AG09309 (cell line): ENCODE measurements around the gene FZD4.
A peak's percentile ranks its signal among the peaks of the same experiment; 100 is the strongest.
"Not testable (repeated sequence)": the region's sequence is repeated elsewhere in the genome, so short reads cannot be mapped to it uniquely, and the experiment has no call there.

Experiments
- DNase-seq: peaks from one replicate; pipeline ENCODE4 v3.0.0-alpha.2; 2010; ENCODE audit warnings: low read depth
- H3K4me3 ChIP-seq: 2 replicates; pipeline ENCODE4 v1.5.1; 2011; ENCODE audit warnings: mild to moderate bottlenecking, low read depth, low read length, moderate library complexity; ENCODE audit not compliant: control insufficient read depth
- TF ChIP-seq, protein P1 (sequence below): IDR thresholded peaks from 2 replicates; pipeline ENCODE4 v1.5.1; 2011; ENCODE audit warnings: mild to moderate bottlenecking, low read depth, low read length, inconsistent platforms; ENCODE audit not compliant: insufficient read depth, control insufficient read depth; ENCODE audit errors: missing control alignments

The FZD4 gene

DNA sequence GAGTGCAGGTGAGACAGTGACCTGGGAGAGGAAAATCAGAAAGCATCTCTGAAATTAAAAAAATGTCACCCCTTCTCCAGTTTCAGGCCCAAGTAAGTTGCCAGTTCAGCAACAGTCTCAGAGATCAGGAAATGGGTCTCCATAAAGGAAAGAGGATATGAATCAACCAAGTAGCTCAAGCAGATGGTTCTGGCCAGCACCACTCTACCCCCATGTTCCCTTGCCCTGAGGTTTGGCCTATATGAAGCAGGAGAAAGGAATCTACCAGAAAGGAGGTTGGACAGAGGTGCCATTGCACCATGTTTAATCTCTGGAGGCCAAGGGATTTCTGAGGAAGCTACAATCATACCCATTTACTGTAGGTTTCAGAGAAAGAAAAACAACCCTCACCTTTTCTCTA is 7.7 kb downstream of the FZD4 start:
- no peak overlapping the region for H3K4me3 ChIP-seq
- peak; percentile 37 for DNase-seq
- TF ChIP-seq, protein P1, sequence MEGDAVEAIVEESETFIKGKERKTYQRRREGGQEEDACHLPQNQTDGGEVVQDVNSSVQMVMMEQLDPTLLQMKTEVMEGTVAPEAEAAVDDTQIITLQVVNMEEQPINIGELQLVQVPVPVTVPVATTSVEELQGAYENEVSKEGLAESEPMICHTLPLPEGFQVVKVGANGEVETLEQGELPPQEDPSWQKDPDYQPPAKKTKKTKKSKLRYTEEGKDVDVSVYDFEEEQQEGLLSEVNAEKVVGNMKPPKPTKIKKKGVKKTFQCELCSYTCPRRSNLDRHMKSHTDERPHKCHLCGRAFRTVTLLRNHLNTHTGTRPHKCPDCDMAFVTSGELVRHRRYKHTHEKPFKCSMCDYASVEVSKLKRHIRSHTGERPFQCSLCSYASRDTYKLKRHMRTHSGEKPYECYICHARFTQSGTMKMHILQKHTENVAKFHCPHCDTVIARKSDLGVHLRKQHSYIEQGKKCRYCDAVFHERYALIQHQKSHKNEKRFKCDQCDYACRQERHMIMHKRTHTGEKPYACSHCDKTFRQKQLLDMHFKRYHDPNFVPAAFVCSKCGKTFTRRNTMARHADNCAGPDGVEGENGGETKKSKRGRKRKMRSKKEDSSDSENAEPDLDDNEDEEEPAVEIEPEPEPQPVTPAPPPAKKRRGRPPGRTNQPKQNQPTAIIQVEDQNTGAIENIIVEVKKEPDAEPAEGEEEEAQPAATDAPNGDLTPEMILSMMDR: no peak

DNA sequence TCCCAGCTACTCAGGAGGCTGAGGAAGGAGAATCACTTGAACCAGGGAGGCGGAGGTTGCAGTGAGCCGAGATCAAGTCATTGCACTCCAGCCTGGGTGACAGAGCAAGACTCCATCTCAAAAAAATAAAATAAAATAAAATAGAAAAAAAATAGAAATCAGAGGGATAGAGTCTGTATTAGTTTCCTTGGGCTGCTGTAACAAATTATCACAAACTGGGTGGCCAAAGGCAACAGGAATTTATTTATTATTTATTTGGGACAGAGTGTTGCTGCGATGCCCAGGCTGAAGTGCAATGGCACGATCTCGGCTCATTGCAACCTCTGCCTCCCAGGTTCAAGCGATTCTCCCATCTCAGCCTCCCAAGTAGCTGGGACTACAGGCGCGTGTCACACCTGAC is 11.7 kb downstream of the FZD4 start:
- H3K4me3 ChIP-seq, DNase-seq: not testable (repeated sequence)

DNA sequence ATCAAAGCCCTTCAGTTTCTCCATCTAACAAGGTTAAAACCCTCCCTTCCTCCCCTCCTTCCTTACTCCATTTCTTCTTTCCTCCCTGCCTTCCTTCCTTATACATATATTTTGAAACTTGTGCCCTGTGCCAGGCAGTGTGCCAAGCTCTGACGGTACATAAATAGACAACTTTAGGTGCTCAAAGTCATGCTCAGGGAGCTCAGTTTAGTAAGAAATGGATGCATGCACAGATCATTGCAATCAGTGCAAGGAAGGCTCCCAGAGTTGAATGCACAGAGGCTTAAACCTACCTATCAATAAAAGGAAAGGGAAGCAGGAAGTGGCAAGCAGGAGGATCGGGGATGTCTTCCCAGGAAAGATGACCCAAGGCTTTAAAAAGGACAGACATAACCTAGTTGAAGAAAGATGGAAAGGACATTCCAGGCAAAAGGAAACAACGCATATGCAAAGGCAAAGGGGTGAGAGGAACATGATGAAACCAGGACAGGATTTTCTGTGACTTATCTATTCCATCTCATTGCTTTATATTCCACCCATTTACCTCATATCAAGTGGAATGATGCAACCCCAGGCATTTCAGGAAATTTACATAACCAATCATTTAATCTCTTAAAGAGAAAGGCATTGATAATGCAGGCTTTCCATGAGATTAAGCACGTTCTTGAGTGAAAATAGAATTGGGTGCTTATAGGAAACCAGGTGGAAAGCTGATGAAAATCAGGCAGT is 13.2 kb downstream of the FZD4 start:
- TF ChIP-seq, protein P1: no peak
- no peak overlapping the region for H3K4me3 ChIP-seq
- DNase-seq: no peak

DNA sequence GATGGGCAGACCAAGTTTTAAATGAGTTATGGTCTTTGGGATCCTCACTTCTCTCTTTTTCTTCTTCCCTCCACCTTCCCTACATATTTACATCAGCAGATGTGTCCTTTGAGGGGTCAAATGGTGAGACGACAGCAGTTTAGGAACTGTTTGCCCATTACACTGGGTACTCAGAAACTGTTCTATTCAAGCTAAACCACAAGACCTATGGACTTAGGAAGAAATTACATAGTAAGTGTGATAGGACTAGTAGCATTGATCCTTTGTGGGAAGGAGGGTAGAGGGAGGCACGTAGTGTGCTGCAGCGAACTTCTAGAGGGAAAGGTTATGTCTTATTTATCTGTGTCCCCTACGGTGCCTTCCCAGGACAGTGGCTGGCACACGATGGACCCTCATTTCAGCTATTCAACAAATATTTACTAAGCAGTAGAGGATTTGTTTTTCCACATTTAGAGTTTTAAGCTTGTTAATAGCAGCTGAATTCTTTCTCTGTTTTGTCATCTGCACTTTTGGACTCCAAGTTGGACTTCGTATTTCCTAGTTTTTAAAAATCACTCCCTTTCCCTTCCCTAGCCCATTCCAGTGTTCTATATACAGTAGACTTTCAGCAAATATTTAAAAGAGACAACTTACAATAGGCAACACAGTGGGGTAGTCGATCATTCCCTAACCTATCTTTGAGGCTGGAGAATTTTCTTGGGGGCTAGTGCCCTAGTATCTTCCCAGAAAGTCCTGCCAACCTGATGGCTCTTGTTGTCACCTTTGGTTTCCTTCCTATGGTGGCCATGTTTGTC is 13.9 kb downstream of the FZD4 start:
- no peak overlapping the region for H3K4me3 ChIP-seq
- TF ChIP-seq, protein P1: no peak
- DNase-seq: no peak

DNA sequence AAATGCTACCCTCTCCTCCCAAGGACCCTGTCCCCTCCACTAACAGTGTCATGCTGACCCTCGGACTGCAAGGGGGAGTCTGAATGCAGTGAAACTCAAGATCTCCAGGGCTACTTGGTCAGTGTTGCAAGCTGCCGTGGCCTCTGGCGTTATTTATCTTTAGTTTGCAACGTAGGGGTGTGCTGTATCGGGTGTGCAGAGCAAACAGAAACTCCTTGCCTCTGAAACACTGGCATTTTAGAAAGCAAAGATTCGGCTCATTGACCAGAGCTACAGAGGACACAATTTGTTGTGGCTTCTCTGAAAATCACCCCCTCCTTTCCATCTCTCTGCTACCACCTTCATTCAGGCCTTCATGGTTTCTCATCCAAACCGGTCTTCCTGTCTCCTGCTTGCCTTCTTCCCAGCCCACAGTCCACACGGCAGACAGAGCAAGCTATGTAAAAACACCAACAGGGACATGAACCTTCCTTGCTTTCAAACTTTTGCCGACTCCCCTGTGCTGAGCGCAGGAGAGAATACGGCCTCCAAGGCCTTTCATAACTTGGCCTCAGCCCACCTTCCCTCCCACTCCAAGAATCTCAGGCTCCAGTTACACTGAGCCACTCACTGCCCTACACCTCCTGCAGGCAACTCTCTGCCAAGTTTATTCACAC is 14.9 kb downstream of the FZD4 start:
- H3K4me3 ChIP-seq: no peak overlapping the region
- TF ChIP-seq, protein P1: no peak
- no peak for DNase-seq

DNA sequence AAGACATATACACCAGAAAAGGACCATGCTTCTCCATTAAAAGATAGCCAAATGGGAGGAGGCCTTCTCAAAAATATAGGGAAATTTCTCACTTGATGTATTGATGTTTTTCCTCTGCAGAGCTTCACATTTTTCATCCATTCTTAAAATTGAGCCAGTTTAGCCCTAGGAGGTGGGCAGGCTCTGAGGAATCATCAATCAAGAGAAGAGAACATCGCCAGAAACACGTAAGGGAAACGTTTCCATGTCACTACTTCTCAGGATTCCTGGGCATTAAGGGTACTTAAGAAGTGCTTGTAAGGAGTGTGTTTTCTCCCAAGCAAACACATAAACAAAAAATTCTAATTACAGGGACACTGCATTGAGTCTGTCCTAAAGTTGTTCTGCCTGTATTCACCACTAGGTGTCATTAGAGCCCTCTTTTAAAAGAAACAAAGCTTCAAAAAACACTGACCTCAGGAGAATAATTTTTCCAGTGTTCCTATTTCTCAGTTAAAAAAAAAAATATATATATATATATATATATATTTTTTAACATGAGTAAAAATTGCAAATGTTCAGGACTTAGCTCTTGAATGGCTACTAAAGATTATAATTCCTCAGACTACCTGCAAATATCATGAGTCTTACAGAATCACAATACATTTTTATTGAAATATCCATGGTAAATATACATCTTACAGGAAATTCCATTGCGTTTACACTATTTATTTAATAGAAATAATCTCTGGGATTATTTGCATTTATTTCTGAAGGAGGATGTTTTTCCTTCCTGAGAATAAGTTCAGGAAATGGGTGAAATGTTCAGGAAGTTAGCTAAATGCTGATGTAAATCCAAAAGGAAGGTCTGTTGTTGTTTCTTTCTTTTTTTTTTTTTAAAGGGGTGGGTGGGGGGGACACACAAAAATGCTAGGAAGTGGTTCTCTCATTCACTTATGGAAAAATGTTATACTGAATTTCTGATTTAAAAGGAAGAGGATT is 16.0 kb downstream of the FZD4 start:
- DNase-seq: no peak
- TF ChIP-seq, protein P1: peak; percentile 59
- no peak overlapping the region for H3K4me3 ChIP-seq
